WTC11 (cell line): ENCODE measurements around the gene TCL1B. TPM values are rescaled to one million over a fixed set of nuclear protein-coding genes. Genes with fewer than 3 reads are reported as not detected.
A peak's percentile ranks its signal among the peaks of the same experiment; 100 is the strongest.
"Not testable (repeated sequence)": the region's sequence is repeated elsewhere in the genome, so short reads cannot be mapped to it uniquely, and the experiment has no call there.

ENCODE experiments used
- ATAC-seq: fragments of 200-7000 bp; cut with Tn5 transposase; 2 replicates; pipeline ENCODE4 v1.10.0; 2021; ENCODE audit warnings: mild to moderate bottlenecking, moderate library complexity
- CTCF ChIA-PET: fragments of 300-600 bp; sonication (Branson Sonifier 250); formaldehyde crosslinking; loops from one replicate; lab custom pipeline; 2021; ENCODE audit warnings: antibody characterized with exemption; lab: Charles Lee
- POLR2A ChIA-PET: fragments of 350-600 bp; sonication (Branson Sonifier 250); formaldehyde crosslinking; loops from one replicate; lab custom pipeline; 2021; ENCODE audit warnings: antibody characterized with exemption; lab: Charles Lee
- DNase-seq: peaks from one replicate; pipeline ENCODE4 v3.0.0; 2021; ENCODE audit warnings: low spot score
- H3K27ac Mint-ChIP-seq: 2 replicates; pipeline ENCODE4 v1.8.0; 2021; ENCODE audit warnings: mixed read lengths
- H3K27me3 Mint-ChIP-seq: 2 replicates; pipeline ENCODE4 v1.8.0; 2021; ENCODE audit warnings: low read depth, mild to moderate bottlenecking, moderate library complexity, mixed read lengths
- H3K36me3 Mint-ChIP-seq: 2 replicates; pipeline ENCODE4 v1.8.0; 2021; ENCODE audit warnings: mixed read lengths
- H3K4me1 Mint-ChIP-seq: 2 replicates; pipeline ENCODE4 v1.8.0; 2022; ENCODE audit warnings: mixed read lengths
- H3K4me3 Mint-ChIP-seq: 2 replicates; pipeline ENCODE4 v1.8.0; 2021; ENCODE audit warnings: mild to moderate bottlenecking, moderate library complexity, mixed read lengths
- H3K9me3 Mint-ChIP-seq: 2 replicates; pipeline ENCODE4 v1.8.0; 2021; ENCODE audit warnings: mixed read lengths
- ARID4B ChIP-seq: sonication (generic); formaldehyde crosslinking; IDR thresholded peaks from 2 replicates; pipeline ENCODE4 v1.8.0; 2023; ENCODE audit warnings: missing genetic modification reagents, mild to moderate bottlenecking, borderline replicate concordance
- ATF3 ChIP-seq: sonication (generic); formaldehyde crosslinking; conservative IDR thresholded peaks from 2 replicates; pipeline ENCODE4 v1.8.1; 2022; ENCODE audit warnings: mild to moderate bottlenecking, missing genetic modification reagents
- E2F1 ChIP-seq: sonication (generic); formaldehyde crosslinking; IDR thresholded peaks from 2 replicates; pipeline ENCODE4 v1.8.0; 2022; ENCODE audit warnings: mild to moderate bottlenecking, missing genetic modification reagents
- E2F5 ChIP-seq: sonication (generic); formaldehyde crosslinking; IDR thresholded peaks from 2 replicates; pipeline ENCODE4 v1.8.1; 2022; ENCODE audit warnings: mild to moderate bottlenecking, moderate library complexity, missing genetic modification reagents
- ELF4 ChIP-seq: sonication (generic); formaldehyde crosslinking; IDR thresholded peaks from 2 replicates; pipeline ENCODE4 v1.8.1; 2022; ENCODE audit warnings: low read depth, mild to moderate bottlenecking, moderate library complexity, missing genetic modification reagents
- EMX1 ChIP-seq: fragments of 250-450 bp; sonication (Bioruptor Pico); IDR thresholded peaks from 2 replicates; pipeline ENCODE4 v1.8.0; 2021; ENCODE audit warnings: mild to moderate bottlenecking
- ERG ChIP-seq: fragments of 250-450 bp; sonication (Bioruptor Pico); IDR thresholded peaks from 2 replicates; pipeline ENCODE4 v1.8.0; 2021; ENCODE audit warnings: mild to moderate bottlenecking
- GRHL2 ChIP-seq: fragments of 250-450 bp; sonication (Bioruptor Pico); IDR thresholded peaks from 2 replicates; pipeline ENCODE4 v1.8.0; 2022; ENCODE audit warnings: mild to moderate bottlenecking, moderate library complexity; ENCODE audit not compliant: insufficient replicate concordance, severe bottlenecking
- JAZF1 ChIP-seq: fragments of 250-450 bp; sonication (Bioruptor Pico); IDR thresholded peaks from 2 replicates; pipeline ENCODE4 v1.9.0; 2021; ENCODE audit warnings: moderate library complexity, mild to moderate bottlenecking, inconsistent platforms
- JUN ChIP-seq: sonication (generic); formaldehyde crosslinking; IDR thresholded peaks from 2 replicates; pipeline ENCODE4 v1.8.0; 2023; ENCODE audit warnings: mild to moderate bottlenecking, missing genetic modification reagents
- KAT7 ChIP-seq: sonication (generic); formaldehyde crosslinking; IDR thresholded peaks from 2 replicates; pipeline ENCODE4 v1.8.1; 2023; ENCODE audit warnings: missing genetic modification reagents, mild to moderate bottlenecking, borderline replicate concordance
- MXD4 ChIP-seq: fragments of 250-450 bp; sonication (Bioruptor Pico); IDR thresholded peaks from 2 replicates; pipeline ENCODE4 v1.8.0; 2021; ENCODE audit warnings: mild to moderate bottlenecking, moderate library complexity, borderline replicate concordance
- RELA ChIP-seq: sonication (generic); formaldehyde crosslinking; IDR thresholded peaks from 2 replicates; pipeline ENCODE4 v1.8.1; 2022; ENCODE audit warnings: missing genetic modification reagents, mild to moderate bottlenecking, borderline replicate concordance
- RORB ChIP-seq: fragments of 250-450 bp; sonication (Bioruptor Pico); IDR thresholded peaks from 2 replicates; pipeline ENCODE4 v1.9.0; 2021; ENCODE audit warnings: mild to moderate bottlenecking
- ZNF317 ChIP-seq: sonication (generic); formaldehyde crosslinking; IDR thresholded peaks from 2 replicates; pipeline ENCODE4 v1.8.1; 2023; ENCODE audit warnings: low read depth, mild to moderate bottlenecking, moderate library complexity, missing genetic modification reagents, borderline replicate concordance
- ZNF416 ChIP-seq: fragments of 250-450 bp; sonication (Bioruptor Pico); IDR thresholded peaks from 2 replicates; pipeline ENCODE4 v1.9.0; 2021; ENCODE audit warnings: mild to moderate bottlenecking, inconsistent platforms
- total RNA-seq: library from RNA; stranded (reverse); gene quantifications from 3 replicates; pipeline ENCODE4 v1.2.3, GENCODE V29; 2021

The TCL1B gene
- total RNA-seq, 1 experiment from 2014 or later, result 5.7 TPM

- TF ChIP-seq JAZF1 (CRISPR knock-in tag), result no peak
- no peak for TF ChIP-seq E2F1 (CRISPR knock-in tag)
- no peak for TF ChIP-seq ELF4 (CRISPR knock-in tag)
- TF ChIP-seq ERG (CRISPR knock-in tag), result no peak
- TF ChIP-seq EMX1 (CRISPR knock-in tag), result no peak
Observed at GRCh38 chr14:95664066-95664465, 22.2 kb upstream of the TCL1B start (continued).

GRCh38 chr14:95664546-95664945 lies 21.7 kb upstream of the TCL1B start:
- ChIA-PET CTCF (interaction anchor here (0.6 to 2.0 kb wide), 6 partner anchors 9 to 434 kb away, joined by 3 to 7 read pairs (median 3); no protein-coding TSS in a partner anchor), POLR2A (no interaction called here)
- no peaks in the 10 kb centered on the region for H3K9me3 Mint-ChIP-seq

GRCh38 chr14:95665530-95665929 lies 20.7 kb upstream of the TCL1B start:
- not testable (repeated sequence) for H3K9me3 Mint-ChIP-seq, H3K4me3 Mint-ChIP-seq, H3K36me3 Mint-ChIP-seq, H3K27ac Mint-ChIP-seq
- H3K4me1 Mint-ChIP-seq, result peaks cover 33% of the 10 kb centered on the region
- ChIA-PET POLR2A (interaction anchor here (0.7 kb wide), 1 partner anchor 56 kb away, joined by 4 read pairs; no protein-coding TSS in a partner anchor), CTCF (interaction anchor here (0.6 to 3.4 kb wide), 21 partner anchors 9 to 433 kb away, joined by 3 to 19 read pairs (median 5); no protein-coding TSS in a partner anchor)
- peaks cover 29% of the 10 kb centered on the region for H3K27me3 Mint-ChIP-seq
- ATAC-seq, result peak; percentile 69
- DNase-seq, result peak; percentile 28

More at GRCh38 chr14:95664546-95664945, 21.7 kb upstream of the TCL1B start:
- TF ChIP-seq ARID4B (no peak), ZNF416 (CRISPR knock-in tag) (no peak), ATF3 (CRISPR knock-in tag) (no peak), ELF4 (CRISPR knock-in tag) (no peak), GRHL2 (CRISPR knock-in tag) (no peak), E2F5 (CRISPR knock-in tag) (no peak), JUN (CRISPR knock-in tag) (no peak), MXD4 (CRISPR knock-in tag) (no peak), ZNF317 (CRISPR knock-in tag) (no peak), KAT7 (no peak), RELA (CRISPR knock-in tag) (no peak), RORB (CRISPR knock-in tag) (no peak)
- Mint-ChIP-seq H3K27ac (no peak overlapping the region), H3K4me1 (peaks cover 30% of the 10 kb centered on the region), H3K4me3 (no peak overlapping the region), H3K27me3 (peaks cover 21% of the 10 kb centered on the region), H3K36me3 (no peaks in the 10 kb centered on the region)
- ATAC-seq (no peak), DNase-seq (no peak)
